HG03025 (cell line): ENCODE measurements around the gene ZNF646.

ENCODE experiments used
- ATAC-seq: cut with Tn5 transposase; IDR thresholded peaks from one replicate; pipeline ENCODE4 v1.9.1; 2021; ENCODE audit warnings: mild to moderate bottlenecking, moderate library complexity; ENCODE audit not compliant: unreplicated experiment, low FRiP score

ZNF646 gene

DNA sequence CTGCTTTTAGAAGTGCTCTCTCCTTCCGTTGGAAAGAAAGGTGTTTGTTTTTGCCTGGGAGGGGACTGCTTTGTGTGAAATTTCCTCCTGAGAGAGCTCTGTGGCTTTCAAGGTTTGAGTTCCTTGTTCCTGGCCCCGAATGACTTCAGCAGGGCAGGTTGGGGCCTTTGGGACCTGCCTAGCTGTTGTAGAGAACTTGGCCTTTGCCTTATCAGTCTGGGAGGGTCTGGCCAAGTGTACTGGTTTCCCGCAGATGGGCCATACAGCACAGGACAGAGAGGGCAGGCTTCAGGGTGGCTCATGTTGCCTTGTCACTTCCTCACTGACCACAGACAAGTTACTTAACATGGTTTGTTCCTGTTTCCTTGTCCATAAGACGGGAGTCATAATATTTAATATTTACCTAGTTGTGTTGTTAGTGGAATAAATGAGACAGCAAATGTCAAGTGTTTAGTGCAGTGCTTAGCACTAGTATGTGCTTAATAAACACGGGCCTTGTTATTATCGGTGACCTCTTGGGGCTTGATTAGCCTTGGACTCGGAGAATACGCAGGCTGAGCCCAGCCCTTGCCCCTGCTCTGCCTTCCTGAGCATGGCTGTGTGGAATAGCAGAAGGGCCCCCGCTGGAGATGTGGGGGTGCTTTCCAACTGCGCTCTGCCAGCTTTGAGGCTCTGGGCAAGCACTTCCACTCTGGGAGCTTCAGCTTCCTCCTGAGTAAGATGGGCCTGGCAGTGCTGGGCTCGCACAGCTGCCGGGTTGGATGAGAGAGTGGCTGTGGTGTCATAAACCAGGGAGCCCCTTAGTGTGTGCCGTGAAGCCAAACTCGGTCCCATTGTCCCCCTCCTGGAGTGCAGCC lies 54.7 kb downstream of the ZNF646 start:
- no peak for ATAC-seq

DNA sequence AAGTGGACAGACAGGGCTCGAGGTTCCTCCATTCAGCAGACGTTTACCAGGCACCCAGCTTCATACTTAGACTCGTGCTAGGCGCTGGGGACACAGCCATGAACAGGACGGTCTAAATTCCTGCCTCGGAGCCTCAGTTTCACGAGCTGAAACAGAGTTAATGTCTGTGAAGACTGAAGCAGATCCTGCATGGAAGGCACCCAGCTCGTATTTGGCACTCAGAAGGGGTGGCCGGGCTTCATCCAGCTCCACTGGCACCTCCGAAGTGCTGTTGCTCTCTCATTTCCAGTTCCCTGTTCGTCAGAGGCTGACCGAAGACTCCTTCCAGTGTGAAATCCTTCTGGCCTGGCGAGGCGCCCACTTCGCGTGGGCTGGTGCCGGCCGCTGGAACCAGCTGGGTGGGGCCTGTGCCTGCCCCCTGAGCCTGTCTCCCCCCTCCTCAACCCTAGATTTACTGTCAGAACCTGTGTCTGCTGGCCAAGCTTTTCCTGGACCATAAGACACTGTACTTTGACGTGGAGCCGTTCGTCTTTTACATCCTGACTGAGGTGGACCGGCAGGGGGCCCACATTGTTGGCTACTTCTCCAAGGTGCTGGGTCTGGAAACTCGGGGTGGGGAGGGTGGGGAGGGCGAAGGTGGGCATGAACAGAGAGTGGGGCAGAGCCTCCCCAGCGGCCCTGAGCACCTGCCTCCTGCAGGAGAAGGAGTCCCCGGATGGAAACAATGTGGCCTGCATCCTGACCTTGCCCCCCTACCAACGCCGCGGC lies 55.5 kb downstream of the ZNF646 start:
- no peak for ATAC-seq

DNA sequence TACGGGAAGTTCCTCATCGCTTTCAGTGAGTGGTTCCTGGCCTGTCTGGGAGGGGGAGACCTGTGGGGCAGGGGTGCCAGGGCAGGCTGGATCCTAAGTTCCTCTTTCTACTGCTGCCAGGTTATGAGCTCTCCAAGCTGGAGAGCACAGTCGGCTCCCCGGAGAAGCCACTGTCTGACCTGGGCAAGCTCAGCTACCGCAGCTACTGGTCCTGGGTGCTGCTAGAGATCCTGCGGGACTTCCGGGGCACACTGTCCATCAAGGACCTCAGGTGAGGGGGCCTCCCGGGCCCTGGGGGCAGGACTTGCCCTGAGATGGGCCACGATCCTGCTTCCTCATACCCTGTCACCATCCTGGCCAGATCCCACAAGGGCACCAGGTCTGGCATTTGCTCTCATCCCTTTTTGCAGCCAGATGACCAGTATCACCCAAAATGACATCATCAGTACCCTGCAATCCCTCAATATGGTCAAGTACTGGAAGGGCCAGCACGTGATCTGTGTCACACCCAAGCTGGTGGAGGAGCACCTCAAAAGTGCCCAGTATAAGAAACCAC lies 56.2 kb downstream of the ZNF646 start:
- ATAC-seq, result no peak

DNA sequence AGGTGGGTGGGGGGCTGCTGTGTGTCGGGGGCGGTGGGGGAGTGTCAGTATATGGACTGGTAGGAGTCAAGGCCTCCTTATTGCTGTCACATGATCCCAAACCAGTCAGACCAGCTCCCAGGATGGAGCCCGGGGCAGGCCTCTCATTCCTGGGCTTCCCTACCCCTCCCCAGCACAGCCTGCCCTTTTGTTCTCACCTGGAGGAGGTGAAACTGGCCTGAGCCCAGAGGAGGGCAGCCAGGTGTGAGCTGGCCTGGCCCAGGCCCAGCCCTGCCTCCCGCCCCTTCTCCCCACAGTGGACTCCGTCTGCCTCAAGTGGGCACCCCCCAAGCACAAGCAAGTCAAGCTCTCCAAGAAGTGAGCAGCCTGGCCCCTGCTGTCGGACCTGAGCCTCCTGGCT lies 56.7 kb downstream of the ZNF646 start:
- ATAC-seq, result no peak

DNA sequence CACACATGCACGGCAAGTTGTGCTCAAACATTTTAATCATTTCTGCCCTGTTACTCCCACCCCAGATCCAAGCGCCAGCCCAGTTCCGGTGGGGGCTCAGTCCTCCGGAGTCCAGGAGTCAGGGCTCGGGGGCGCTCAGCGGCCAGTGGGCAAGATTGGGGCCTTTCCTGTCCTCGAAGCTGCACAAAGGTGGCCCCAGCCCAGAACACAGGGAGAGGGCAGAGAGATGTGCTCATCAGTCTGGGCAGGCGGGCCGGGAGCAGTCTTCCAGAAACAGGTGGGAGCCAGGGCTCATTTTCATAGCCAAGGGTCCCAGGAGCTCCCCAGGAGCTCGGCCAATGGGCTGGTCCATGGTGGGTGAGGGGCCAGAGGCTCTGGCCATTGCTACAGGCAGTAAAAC lies 57.2 kb downstream of the ZNF646 start:
- no peak for ATAC-seq

DNA sequence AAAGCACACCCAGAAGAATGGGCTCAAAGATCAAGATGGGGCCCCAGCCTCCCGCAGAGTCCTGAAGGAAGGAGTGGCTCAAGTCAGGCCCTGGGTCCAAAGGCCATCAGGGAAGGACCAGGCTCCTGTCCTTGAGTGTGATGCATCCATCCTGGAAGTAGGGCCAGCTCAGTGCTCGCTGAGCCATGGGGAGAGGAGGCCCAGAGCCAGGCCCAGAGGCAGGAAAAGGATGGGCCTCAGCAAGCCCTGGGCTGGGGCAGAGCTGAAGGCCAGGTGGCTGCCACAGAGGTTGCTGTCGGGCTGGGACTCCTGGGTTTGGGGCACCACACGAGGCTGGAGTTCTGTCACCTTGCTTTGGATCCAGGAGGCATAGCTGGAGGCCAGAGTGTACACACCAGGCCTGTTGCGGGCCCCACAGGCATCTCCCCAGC lies 57.6 kb downstream of the ZNF646 start:
- ATAC-seq, result no peak

DNA sequence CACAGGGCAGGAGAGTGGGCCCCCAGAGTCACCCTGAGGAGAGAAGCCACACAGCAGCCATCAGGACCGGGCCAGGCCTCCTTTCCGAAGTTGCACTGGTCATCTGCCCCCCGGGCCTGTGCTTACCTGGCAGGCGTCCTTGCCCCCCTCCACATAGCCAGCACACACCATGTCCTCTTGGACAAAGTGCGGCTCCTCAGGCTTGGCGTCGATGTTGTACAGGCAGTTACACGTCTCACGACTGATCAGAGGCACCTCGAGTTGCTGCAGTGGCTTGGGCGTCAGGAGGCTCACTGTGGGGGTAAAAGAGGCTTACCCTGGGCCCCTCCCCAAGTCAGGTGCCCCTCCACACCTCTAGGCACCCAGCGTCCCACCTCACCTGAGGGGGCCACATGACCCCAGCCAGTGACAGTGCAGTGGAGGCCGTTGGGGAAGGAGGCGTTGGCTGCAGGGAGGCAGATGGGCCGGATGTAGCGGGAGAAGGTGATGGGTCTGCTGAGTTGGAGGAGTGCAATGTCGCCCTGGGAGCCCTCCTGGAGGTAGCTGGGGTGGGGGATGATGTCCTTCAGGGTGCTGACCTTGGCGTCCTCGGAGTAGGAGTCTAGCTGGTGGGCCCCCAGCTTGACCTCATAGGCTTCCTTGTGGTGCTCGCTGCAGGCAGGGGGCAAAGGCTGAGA lies 58.2 kb downstream of the ZNF646 start:
- no peak for ATAC-seq

DNA sequence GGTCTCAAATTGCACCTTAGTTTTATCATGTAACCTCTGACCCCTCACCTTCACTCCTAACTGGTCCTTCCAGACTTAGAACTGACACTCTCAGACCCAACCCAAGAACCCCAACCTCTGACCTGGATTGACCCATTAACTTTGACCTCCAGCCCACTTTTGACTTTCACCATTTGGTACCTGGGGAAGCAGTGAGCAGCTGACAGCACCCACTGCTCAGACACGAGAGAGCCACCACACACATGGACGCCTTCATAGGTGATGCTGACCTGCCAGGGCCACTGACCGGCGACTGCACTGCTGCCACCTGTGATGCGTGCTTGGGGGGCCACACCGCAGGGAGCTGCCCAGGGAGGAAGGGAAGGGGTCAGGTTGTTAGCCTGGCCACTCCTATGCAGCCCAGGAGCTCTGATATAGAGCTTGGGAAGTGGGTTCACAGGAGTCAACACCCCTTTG lies 58.9 kb downstream of the ZNF646 start:
- no peak for ATAC-seq
